GM23338 (cell line): ENCODE data around the gene MAN2A2. TPM values are rescaled to one million over a fixed set of nuclear protein-coding genes. Genes with fewer than 3 reads are reported as not detected.

ENCODE experiments used
- ATAC-seq: fragments of 200-7000 bp; cut with Tn5 transposase; 3 replicates; pipeline ENCODE4 v1.9.1; 2020
- DNase-seq: peaks from one replicate; pipeline ENCODE4 v3.0.0-alpha.2; 2015; ENCODE audit warnings: low spot score
- H2AFZ ChIP-seq: fragments of 200-600 bp; sonication (generic); 2 replicates; pipeline ENCODE4 v1.8.0; 2016; ENCODE audit warnings: antibody characterized with exemption, mild to moderate bottlenecking, moderate library complexity
- H3F3A ChIP-seq: fragments of 200-600 bp; sonication (generic); replicated peaks from 2 replicates; pipeline ENCODE4 v1.8.0; 2017; ENCODE audit warnings: antibody characterized with exemption, mixed run types, low read depth
- H3K27ac ChIP-seq: fragments of 200-600 bp; sonication (generic); 2 replicates; pipeline ENCODE4 v1.6.1; 2016; ENCODE audit warnings: low read depth
- H3K27me3 ChIP-seq: fragments of 200-600 bp; sonication (generic); 2 replicates; pipeline ENCODE4 v1.8.0; 2016; ENCODE audit warnings: mild to moderate bottlenecking, mixed run types, moderate library complexity; ENCODE audit not compliant: insufficient read depth
- H3K36me3 ChIP-seq: fragments of 200-600 bp; sonication (generic); 2 replicates; pipeline ENCODE4 v1.8.0; 2016; ENCODE audit warnings: mild to moderate bottlenecking; ENCODE audit not compliant: insufficient read depth
- H3K4me1 ChIP-seq: fragments of 200-600 bp; sonication (generic); 2 replicates; pipeline ENCODE4 v1.8.0; 2016; ENCODE audit warnings: mild to moderate bottlenecking, moderate library complexity; ENCODE audit not compliant: insufficient read depth
- H3K4me2 ChIP-seq: fragments of 200-600 bp; sonication (generic); 2 replicates; pipeline ENCODE4 v1.7.1; 2017; ENCODE audit warnings: mixed run types
- H3K4me3 ChIP-seq: fragments of 200-600 bp; sonication (generic); 2 replicates; pipeline ENCODE4 v1.6.1; 2016; ENCODE audit warnings: mixed run types
- H3K79me2 ChIP-seq: fragments of 200-600 bp; sonication (generic); replicated peaks from 2 replicates; pipeline ENCODE4 v1.8.0; 2017; ENCODE audit warnings: mild to moderate bottlenecking; ENCODE audit not compliant: insufficient read depth
- H3K9me2 ChIP-seq: fragments of 200-600 bp; sonication (generic); 2 replicates; pipeline ENCODE4 v1.8.0; 2017; ENCODE audit not compliant: insufficient read depth
- H4K20me1 ChIP-seq: fragments of 200-600 bp; sonication (generic); replicated peaks from 2 replicates; pipeline ENCODE4 v1.8.0; 2017; ENCODE audit warnings: mild to moderate bottlenecking; ENCODE audit not compliant: insufficient read depth
- H3K27ac Mint-ChIP-seq: 2 replicates; pipeline ENCODE4 v1.8.0; 2020; ENCODE audit warnings: inconsistent platforms, mild to moderate bottlenecking, moderate library complexity, mixed read lengths
- H3K27me3 Mint-ChIP-seq: 3 replicates; pipeline ENCODE4 v1.8.0; 2022; ENCODE audit warnings: low read depth, mild to moderate bottlenecking, moderate library complexity, mixed read lengths, inconsistent platforms; ENCODE audit not compliant: insufficient read depth, poor library complexity
- H3K36me3 Mint-ChIP-seq: 3 replicates; pipeline ENCODE4 v1.8.0; 2021; ENCODE audit warnings: low read depth, mild to moderate bottlenecking, inconsistent platforms, moderate library complexity, mixed read lengths
- H3K4me1 Mint-ChIP-seq: 3 replicates; pipeline ENCODE4 v1.8.0; 2020; ENCODE audit warnings: mild to moderate bottlenecking, inconsistent platforms, mixed read lengths
- H3K4me3 Mint-ChIP-seq: 3 replicates; pipeline ENCODE4 v1.8.0; 2021; ENCODE audit warnings: moderate library complexity, mild to moderate bottlenecking, inconsistent platforms, mixed read lengths
- H3K9me3 Mint-ChIP-seq: 3 replicates; pipeline ENCODE4 v1.8.0; 2020; ENCODE audit warnings: moderate library complexity, mild to moderate bottlenecking, inconsistent platforms, mixed read lengths
- CREB1 ChIP-seq: fragments of 250-450 bp; sonication (Bioruptor Pico); IDR thresholded peaks from 2 replicates; pipeline ENCODE4 v1.5.0; 2020; ENCODE audit warnings: low read depth, mild to moderate bottlenecking, moderate library complexity
- CTCF ChIP-seq, 2 experiments: fragments of 200-600 bp in 1 of 2; sonication (generic) in 1 of 2; conservative IDR thresholded peaks; 2 replicates each; pipeline versions ENCODE4 v1.5.1 to v1.6.1; 2016 to 2017; ENCODE audit warnings: antibody characterized with exemption in 2 of 2, low read depth in 2 of 2, mild to moderate bottlenecking in 2 of 2, moderate library complexity in 1 of 2
- ETS1 ChIP-seq: IDR thresholded peaks from 2 replicates; pipeline ENCODE4 v1.6.1; 2016; ENCODE audit warnings: antibody characterized with exemption
- EZH2 ChIP-seq: fragments of 200-600 bp; sonication (generic); IDR thresholded peaks from one replicate; pipeline ENCODE4 v1.8.0; 2017; ENCODE audit warnings: antibody characterized with exemption, mild to moderate bottlenecking, low read depth; ENCODE audit not compliant: unreplicated experiment
- EZH2phosphoT487 ChIP-seq: fragments of 200-600 bp; sonication (generic); IDR thresholded peaks from one replicate; pipeline ENCODE4 v1.8.1; 2018; ENCODE audit warnings: antibody characterized with exemption; ENCODE audit not compliant: unreplicated experiment
- JUNB ChIP-seq: IDR thresholded peaks from one replicate; pipeline ENCODE4 v1.6.1; 2016; ENCODE audit warnings: antibody characterized with exemption; ENCODE audit not compliant: unreplicated experiment
- NANOG ChIP-seq: IDR thresholded peaks from 2 replicates; pipeline ENCODE4 v1.6.1; 2016; ENCODE audit warnings: antibody characterized with exemption, borderline replicate concordance
- POLR2AphosphoS5 ChIP-seq: IDR thresholded peaks from 2 replicates; pipeline ENCODE4 v1.6.1; 2016; ENCODE audit warnings: antibody characterized with exemption, low read depth
- REST ChIP-seq: IDR thresholded peaks from one replicate; pipeline ENCODE4 v1.6.1; 2018; ENCODE audit warnings: antibody characterized with exemption; ENCODE audit not compliant: unreplicated experiment
- STAT1 ChIP-seq: IDR thresholded peaks from one replicate; pipeline ENCODE4 v1.6.1; 2016; ENCODE audit warnings: antibody characterized with exemption; ENCODE audit not compliant: unreplicated experiment
- ZNF114 ChIP-seq: fragments of 250-450 bp; sonication (Bioruptor Pico); IDR thresholded peaks from 2 replicates; pipeline ENCODE4 v1.5.0; 2020; ENCODE audit warnings: mild to moderate bottlenecking, moderate library complexity
- ZNF331 ChIP-seq: fragments of 250-450 bp; sonication (Bioruptor Pico); IDR thresholded peaks from 2 replicates; pipeline ENCODE4 v1.5.0; 2020; ENCODE audit warnings: low read depth, mild to moderate bottlenecking, moderate library complexity
- ZNF462 ChIP-seq: fragments of 250-450 bp; sonication (Bioruptor Pico); IDR thresholded peaks from 2 replicates; pipeline ENCODE4 v1.5.0; 2020; ENCODE audit warnings: mild to moderate bottlenecking, moderate library complexity
- polyA plus RNA-seq: library from polyadenylated mRNA; unstranded; fragments of >200 nt; fragmentation: Nextera tagmentation; extraction: Ambion mirVana; gene quantifications from 2 replicates; pipeline ENCODE4 v1.2.1, GENCODE V29; 2016
- total RNA-seq: library from RNA; depleted of rRNA; stranded (reverse); fragments of >200 nt; shearing (Covaris generic); gene quantifications from 2 replicates; pipeline ENCODE4 v1.2.3, GENCODE V29; 2014

MAN2A2 gene
- total and polyA plus RNA-seq, 2 experiments from 2014 or later, result 8.2 to 17.1 TPM

GRCh38 chr15:90911302-90911623 lies 8.2 kb downstream of the MAN2A2 start:
- no peak for TF ChIP-seq ZNF114 (CRISPR knock-in tag)
- no peak for TF ChIP-seq NANOG
- TF ChIP-seq ZNF331 (CRISPR knock-in tag), result no peak
- no peak for TF ChIP-seq ZNF462 (CRISPR knock-in tag)
- no peak for TF ChIP-seq STAT1
- no peak for TF ChIP-seq JUNB
- TF ChIP-seq POLR2AphosphoS5, result no peak
- no peak for TF ChIP-seq REST
- TF ChIP-seq EZH2phosphoT487, result no peak
- no peak for TF ChIP-seq ETS1
- no peak for TF ChIP-seq CTCF (conservative IDR thresholded peaks at IDR 0.05; ENCODE audit: low read depth in 2 of 2)
- no peak for TF ChIP-seq EZH2
- no peak for TF ChIP-seq CREB1
- Mint-ChIP-seq H3K27ac (no peak overlapping the region), H3K36me3 (peaks cover 7% of the 10 kb centered on the region; the same call in 2 of the 3 replicates), H3K27me3 (peaks cover 3% of the 10 kb centered on the region), H3K9me3 (no peaks in the 10 kb centered on the region), H3K4me3 (no peak overlapping the region), H3K4me1 (peaks cover 4% of the 10 kb centered on the region; the same call in 2 of the 3 replicates)
- H3K4me1 ChIP-seq, result no peaks in the 10 kb centered on the region
- no peak overlapping the region for H3K4me3 ChIP-seq
- H3K27ac ChIP-seq, result no peak overlapping the region
- DNase-seq (no peak), ATAC-seq (no peak)
- H3K9me2 ChIP-seq, result no peaks in the 10 kb centered on the region
- H3F3A ChIP-seq, result no peaks in the 10 kb centered on the region
- no peaks in the 10 kb centered on the region for H3K27me3 ChIP-seq
- no peak overlapping the region for H2AFZ ChIP-seq
- H4K20me1 ChIP-seq, result no peaks in the 10 kb centered on the region
- H3K79me2 ChIP-seq, result no peaks in the 10 kb centered on the region
- no peak overlapping the region for H3K4me2 ChIP-seq
- no peaks in the 10 kb centered on the region for H3K36me3 ChIP-seq
